KMS-11 (cell line): ENCODE measurements around the gene INSYN2B.

Source experiments
- H2AFZ ChIP-seq: fragments of 200-600 bp; sonication (generic); 2 replicates; pipeline ENCODE4 v1.6.1; 2016; ENCODE audit warnings: antibody characterized with exemption, mixed run types, low read depth
- H3K27ac ChIP-seq: fragments of 200-600 bp; sonication (generic); 2 replicates; pipeline ENCODE4 v1.6.1; 2016; ENCODE audit warnings: mild to moderate bottlenecking, mixed run types
- H3K27me3 ChIP-seq: fragments of 200-600 bp; sonication (generic); 2 replicates; pipeline ENCODE4 v1.6.1; 2017; ENCODE audit warnings: mild to moderate bottlenecking, low read depth, mixed run types, moderate library complexity; ENCODE audit not compliant: insufficient read depth
- H3K36me3 ChIP-seq: fragments of 200-600 bp; sonication (generic); 2 replicates; pipeline ENCODE4 v1.6.1; 2017; ENCODE audit warnings: mild to moderate bottlenecking, mixed run types; ENCODE audit not compliant: insufficient read depth
- H3K4me1 ChIP-seq: fragments of 200-600 bp; sonication (generic); 2 replicates; pipeline ENCODE4 v1.6.1; 2016; ENCODE audit warnings: mild to moderate bottlenecking, low read depth, mixed run types; ENCODE audit not compliant: poor library complexity, severe bottlenecking
- H3K4me2 ChIP-seq: fragments of 200-600 bp; sonication (generic); 2 replicates; pipeline ENCODE4 v1.7.0; 2016; ENCODE audit warnings: mild to moderate bottlenecking, mixed run types
- H3K4me3 ChIP-seq: fragments of 200-600 bp; sonication (generic); IDR thresholded peaks from 2 replicates; pipeline ENCODE4 v1.6.1; 2017; ENCODE audit warnings: low read depth, low read length, mixed read lengths; ENCODE audit not compliant: insufficient read depth
- H3K79me2 ChIP-seq: fragments of 200-600 bp; sonication (generic); 2 replicates; pipeline ENCODE4 v1.6.1; 2016; ENCODE audit warnings: low read depth, mixed run types; ENCODE audit not compliant: insufficient read depth
- H3K9ac ChIP-seq: fragments of 200-600 bp; sonication (generic); 2 replicates; pipeline ENCODE4 v1.6.1; 2016; ENCODE audit warnings: mild to moderate bottlenecking, mixed run types
- H4K20me1 ChIP-seq: fragments of 200-600 bp; sonication (generic); 2 replicates; pipeline ENCODE4 v1.6.1; 2016; ENCODE audit warnings: mild to moderate bottlenecking, mixed run types; ENCODE audit not compliant: insufficient read depth
- TF ChIP-seq, protein P1 (sequence below): fragments of 200-600 bp; sonication (generic); conservative IDR thresholded peaks from 2 replicates; pipeline ENCODE4 v1.6.1; 2017; ENCODE audit warnings: low read depth, mild to moderate bottlenecking, antibody characterized with exemption, low read length, moderate library complexity, mixed read lengths

Gene INSYN2B

DNA sequence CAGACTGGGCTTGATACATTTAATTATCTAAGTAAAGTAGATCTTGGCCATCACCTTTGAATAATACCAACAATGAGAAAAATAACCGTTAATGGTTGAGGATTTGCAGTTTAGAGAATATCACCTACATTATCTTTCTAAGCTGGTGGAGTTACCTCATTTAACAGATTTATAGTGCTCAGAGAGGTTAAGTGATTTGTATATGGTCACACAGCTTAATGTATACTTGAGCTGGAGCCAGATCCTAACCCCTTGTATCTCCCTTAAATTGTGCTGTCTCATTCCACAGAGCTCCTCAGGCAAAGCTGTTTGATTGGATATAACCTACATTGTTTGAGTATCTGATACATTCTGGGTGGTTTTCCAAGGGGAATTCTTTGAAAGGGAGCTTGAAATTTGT lies 57.8 kb downstream of the INSYN2B start:
- TF ChIP-seq, protein P1, sequence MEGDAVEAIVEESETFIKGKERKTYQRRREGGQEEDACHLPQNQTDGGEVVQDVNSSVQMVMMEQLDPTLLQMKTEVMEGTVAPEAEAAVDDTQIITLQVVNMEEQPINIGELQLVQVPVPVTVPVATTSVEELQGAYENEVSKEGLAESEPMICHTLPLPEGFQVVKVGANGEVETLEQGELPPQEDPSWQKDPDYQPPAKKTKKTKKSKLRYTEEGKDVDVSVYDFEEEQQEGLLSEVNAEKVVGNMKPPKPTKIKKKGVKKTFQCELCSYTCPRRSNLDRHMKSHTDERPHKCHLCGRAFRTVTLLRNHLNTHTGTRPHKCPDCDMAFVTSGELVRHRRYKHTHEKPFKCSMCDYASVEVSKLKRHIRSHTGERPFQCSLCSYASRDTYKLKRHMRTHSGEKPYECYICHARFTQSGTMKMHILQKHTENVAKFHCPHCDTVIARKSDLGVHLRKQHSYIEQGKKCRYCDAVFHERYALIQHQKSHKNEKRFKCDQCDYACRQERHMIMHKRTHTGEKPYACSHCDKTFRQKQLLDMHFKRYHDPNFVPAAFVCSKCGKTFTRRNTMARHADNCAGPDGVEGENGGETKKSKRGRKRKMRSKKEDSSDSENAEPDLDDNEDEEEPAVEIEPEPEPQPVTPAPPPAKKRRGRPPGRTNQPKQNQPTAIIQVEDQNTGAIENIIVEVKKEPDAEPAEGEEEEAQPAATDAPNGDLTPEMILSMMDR = no peak
- no peaks in the 10 kb centered on the region for H3K79me2 ChIP-seq

DNA sequence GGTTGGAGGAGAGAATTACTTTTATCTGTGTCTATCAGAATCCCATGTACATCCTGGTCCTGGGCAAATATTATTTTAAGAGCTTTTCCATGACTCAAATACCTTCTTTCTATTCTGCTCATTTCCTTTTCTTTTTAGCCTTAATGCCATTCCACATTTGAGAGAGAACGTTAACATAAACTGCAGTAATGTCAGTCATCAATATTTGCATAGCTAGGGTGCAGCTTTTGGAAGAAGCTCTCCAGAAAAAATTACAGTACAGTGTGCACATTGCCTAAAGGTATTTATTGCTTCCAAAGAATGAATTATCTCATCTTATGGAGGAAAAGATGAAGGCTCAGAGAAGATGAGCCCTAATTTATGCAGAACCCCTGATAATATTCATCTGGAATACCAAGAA lies 58.3 kb downstream of the INSYN2B start:
- Histone ChIP-seq H4K20me1 (no peaks in the 10 kb centered on the region), H3K36me3 (no peaks in the 10 kb centered on the region), H3K4me3 (no peak overlapping the region), H3K27ac (no peak overlapping the region), H3K27me3 (no peaks in the 10 kb centered on the region), H3K9ac (no peak overlapping the region), H2AFZ (no peak overlapping the region), H3K4me1 (no peaks in the 10 kb centered on the region), H3K79me2 (no peaks in the 10 kb centered on the region), H3K4me2 (no peak overlapping the region)
- TF ChIP-seq, protein P1 = no peak

More for the DNA sequence above, 57.8 kb downstream of the INSYN2B start:
- no peaks in the 10 kb centered on the region for H3K36me3 ChIP-seq
- no peaks in the 10 kb centered on the region for H4K20me1 ChIP-seq
- no peak overlapping the region for H2AFZ ChIP-seq
- no peak overlapping the region for H3K27ac ChIP-seq
- no peaks in the 10 kb centered on the region for H3K4me1 ChIP-seq
- H3K9ac ChIP-seq = no peak overlapping the region
- H3K27me3 ChIP-seq = no peaks in the 10 kb centered on the region
- H3K4me3 ChIP-seq = no peak overlapping the region
- no peak overlapping the region for H3K4me2 ChIP-seq

DNA sequence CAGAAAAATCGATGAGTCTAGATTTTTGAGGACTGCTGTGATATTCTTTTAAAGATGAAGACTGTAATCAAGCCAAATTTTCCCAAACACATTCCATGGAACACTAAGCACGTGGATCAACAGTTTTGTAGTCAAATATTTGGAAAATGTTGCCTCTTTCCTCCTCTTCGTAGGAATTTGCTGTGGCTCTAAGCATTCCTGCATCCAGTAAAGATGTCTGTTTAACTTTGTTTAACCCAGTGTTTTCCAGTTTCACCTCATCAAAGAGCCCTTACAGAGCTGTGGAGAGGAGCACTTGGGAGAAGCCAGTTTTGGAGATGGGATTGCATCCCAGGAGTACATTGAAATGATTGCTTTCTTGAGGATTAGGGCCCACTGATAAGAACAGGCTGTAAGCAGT lies 58.9 kb downstream of the INSYN2B start:
- TF ChIP-seq, protein P1 = no peak

DNA sequence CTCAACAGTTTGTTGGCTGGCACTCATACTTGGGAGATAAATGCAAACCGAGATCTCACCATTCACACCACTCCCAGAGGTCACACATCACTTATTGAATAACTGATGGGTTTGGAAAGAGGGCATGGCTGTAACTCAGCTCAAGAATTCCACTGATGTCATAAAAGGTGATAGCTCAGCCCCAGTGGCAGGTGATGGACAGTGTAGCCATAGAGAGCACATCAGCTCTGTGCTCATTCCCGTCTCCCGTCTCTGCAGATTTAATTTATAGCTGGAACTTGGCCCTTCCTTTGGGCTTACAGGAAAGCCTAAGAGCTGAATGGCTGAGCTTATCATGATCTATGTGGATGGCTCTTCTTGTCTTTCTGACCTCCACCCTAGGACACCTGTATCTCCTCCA lies 59.8 kb downstream of the INSYN2B start:
- Histone ChIP-seq H3K4me1 (no peaks in the 10 kb centered on the region), H4K20me1 (no peaks in the 10 kb centered on the region), H3K27me3 (no peaks in the 10 kb centered on the region), H3K4me2 (no peak overlapping the region), H3K27ac (no peak overlapping the region), H3K9ac (no peak overlapping the region), H3K79me2 (no peaks in the 10 kb centered on the region), H2AFZ (no peak overlapping the region), H3K4me3 (no peak overlapping the region), H3K36me3 (no peaks in the 10 kb centered on the region)
- TF ChIP-seq, protein P1 = no peak

More for the DNA sequence above, 58.9 kb downstream of the INSYN2B start:
- Histone ChIP-seq H3K4me1 (no peaks in the 10 kb centered on the region), H3K27ac (no peak overlapping the region), H3K79me2 (no peaks in the 10 kb centered on the region), H2AFZ (no peak overlapping the region), H3K4me3 (no peak overlapping the region), H3K9ac (no peak overlapping the region), H4K20me1 (no peaks in the 10 kb centered on the region), H3K4me2 (no peak overlapping the region), H3K27me3 (no peaks in the 10 kb centered on the region), H3K36me3 (no peaks in the 10 kb centered on the region)
